ENCODE measurements around the gene KIF13A.

KIF13A gene

DNA sequence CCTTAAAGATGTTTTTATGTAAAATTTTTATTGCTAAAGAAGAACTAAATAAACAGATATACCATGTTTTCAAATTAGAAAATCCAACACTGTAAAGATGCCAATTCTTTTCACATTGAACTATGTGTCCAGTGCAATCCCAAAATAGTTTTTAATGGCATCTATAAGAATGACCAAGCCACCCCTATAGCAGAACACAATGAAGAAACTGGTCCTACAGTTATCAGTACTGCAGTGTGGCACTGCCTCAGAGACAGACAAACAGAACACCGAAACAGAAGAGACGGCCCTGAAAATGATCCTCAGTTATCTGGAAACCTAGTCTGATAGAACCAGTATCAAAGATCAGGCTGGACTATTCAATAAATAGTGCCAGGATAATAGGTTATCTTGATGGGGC lies 41.9 kb downstream of the KIF13A start:
- no peak for DNase-seq (ENCODE audit: low read depth)
- H3K4me3 ChIP-seq (ENCODE audit: low read length) = no peak overlapping the region
- no peak for TF ChIP-seq CTCF (conservative IDR thresholded peaks at IDR 0.05; ENCODE audit: low read depth, low read length)

DNA sequence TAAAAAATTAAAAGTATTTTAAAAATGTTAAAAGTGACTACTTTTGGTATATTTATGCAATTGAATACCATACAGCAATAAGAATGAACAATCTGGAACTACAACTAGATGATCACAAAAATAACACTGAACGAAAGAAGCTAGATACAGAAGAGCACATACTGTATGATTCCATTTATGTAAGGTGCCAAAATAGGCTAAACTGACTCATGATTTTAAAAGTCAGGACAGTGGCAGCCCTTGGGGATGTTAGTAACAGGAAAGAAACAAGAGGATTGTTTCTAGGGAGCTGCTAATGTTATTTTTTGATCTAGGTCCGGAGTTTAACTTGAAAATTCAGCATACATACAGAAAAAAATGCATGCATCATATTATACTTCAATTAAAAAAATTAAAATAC lies 42.3 kb downstream of the KIF13A start:
- DNase-seq (ENCODE audit: low read depth) = no peak
- TF ChIP-seq CTCF (conservative IDR thresholded peaks at IDR 0.05; ENCODE audit: low read depth, low read length) = no peak
- no peak overlapping the region for H3K4me3 ChIP-seq (ENCODE audit: low read length)

DNA sequence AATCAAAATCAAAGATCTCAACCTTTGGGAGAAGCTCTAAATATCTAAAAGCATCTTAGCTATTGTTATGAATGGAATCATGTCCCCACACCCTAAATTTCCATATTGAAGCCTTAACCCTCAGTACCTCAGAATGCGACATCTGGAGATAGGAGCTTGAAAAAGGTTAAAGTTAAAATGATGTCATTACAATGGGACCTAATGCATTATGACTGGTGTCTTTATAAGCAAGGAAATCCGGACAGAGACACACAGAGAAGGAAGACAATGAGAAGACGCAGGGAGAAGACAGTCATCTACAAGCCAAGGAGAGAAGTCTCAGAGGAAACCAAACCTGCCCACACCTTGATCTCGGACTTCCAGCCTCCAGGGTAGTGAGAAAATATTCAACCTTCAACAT lies 46.1 kb downstream of the KIF13A start:
- no peak overlapping the region for H3K4me3 ChIP-seq (ENCODE audit: low read length)
- DNase-seq (ENCODE audit: low read depth) = no peak
- no peak for TF ChIP-seq CTCF (conservative IDR thresholded peaks at IDR 0.05; ENCODE audit: low read depth, low read length)

GRCh38 chr6:17940151-17940792 lies 47.2 kb downstream of the KIF13A start:
- no peak overlapping the region for H3K4me3 ChIP-seq (ENCODE audit: low read length)
- TF ChIP-seq CTCF (conservative IDR thresholded peaks at IDR 0.05; ENCODE audit: low read depth, low read length) = no peak
- no peak for DNase-seq (ENCODE audit: low read depth)

GRCh38 chr6:17938901-17939300 lies 48.5 kb downstream of the KIF13A start:
- H3K4me3 ChIP-seq (ENCODE audit: low read length) = no peak overlapping the region

DNA sequence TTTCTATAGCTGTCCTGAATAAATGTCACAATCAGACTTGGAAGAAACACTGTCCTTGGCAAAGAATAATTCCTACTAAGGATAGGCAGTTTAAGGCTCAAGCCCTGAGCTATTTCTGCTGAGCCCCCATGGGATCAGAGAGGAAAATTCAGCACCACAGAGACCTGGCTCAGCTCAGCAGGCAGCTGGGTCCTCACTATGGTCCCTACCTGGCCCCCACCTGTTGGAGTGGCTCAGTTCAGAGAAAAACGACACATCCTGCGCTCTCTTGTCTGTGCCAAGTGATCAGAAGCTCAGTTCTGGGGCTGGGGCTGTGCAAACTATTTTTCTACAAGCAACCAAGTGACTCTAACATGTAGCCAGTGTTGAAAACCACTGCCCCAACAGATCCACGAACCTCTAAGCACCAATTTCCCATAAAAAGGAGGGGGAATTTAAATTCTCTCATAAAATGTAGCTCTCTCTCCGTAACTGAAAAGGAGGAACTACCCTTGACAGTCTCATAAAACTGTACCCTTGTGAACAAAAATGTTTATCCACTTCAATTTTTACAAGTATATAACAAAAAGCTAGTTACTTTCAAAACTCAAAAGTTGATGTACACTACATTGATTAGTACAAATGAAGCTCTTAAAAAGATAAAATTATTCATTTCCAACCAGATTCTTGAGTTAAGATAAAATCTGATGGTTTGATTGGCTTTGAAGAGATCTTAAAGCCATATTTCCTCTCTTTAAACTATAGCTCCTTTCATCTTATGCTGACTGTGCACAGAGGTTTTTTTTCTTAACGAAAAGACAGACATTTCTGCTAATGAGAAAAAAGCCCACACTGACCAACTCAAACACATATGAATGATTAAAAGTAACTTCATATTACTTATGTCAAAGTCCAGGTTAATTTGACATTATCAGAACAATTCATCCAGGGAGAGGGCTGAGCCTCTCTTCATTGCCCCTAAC lies 52.0 kb downstream of the KIF13A start:
- DNase-seq (ENCODE audit: low read depth) = no peak
- TF ChIP-seq CTCF (conservative IDR thresholded peaks at IDR 0.05; ENCODE audit: low read depth, low read length) = no peak
- H3K4me3 ChIP-seq (ENCODE audit: low read length) = no peak overlapping the region

More at GRCh38 chr6:17938901-17939300, 48.5 kb downstream of the KIF13A start:
- DNase-seq (ENCODE audit: low read depth) = no peak
- no peak for TF ChIP-seq CTCF (conservative IDR thresholded peaks at IDR 0.05; ENCODE audit: low read depth, low read length)
